KMS-11 (cell line): Measurements from ENCODE around the gene PDE10A.

ENCODE experiments used
- H2AFZ ChIP-seq: fragments of 200-600 bp; sonication (generic); 2 replicates; pipeline ENCODE4 v1.6.1; 2016; ENCODE audit warnings: antibody characterized with exemption, mixed run types, low read depth
- H3K27ac ChIP-seq: fragments of 200-600 bp; sonication (generic); 2 replicates; pipeline ENCODE4 v1.6.1; 2016; ENCODE audit warnings: mild to moderate bottlenecking, mixed run types
- H3K27me3 ChIP-seq: fragments of 200-600 bp; sonication (generic); 2 replicates; pipeline ENCODE4 v1.6.1; 2017; ENCODE audit warnings: mild to moderate bottlenecking, low read depth, mixed run types, moderate library complexity; ENCODE audit not compliant: insufficient read depth
- H3K36me3 ChIP-seq: fragments of 200-600 bp; sonication (generic); 2 replicates; pipeline ENCODE4 v1.6.1; 2017; ENCODE audit warnings: mild to moderate bottlenecking, mixed run types; ENCODE audit not compliant: insufficient read depth
- H3K4me1 ChIP-seq: fragments of 200-600 bp; sonication (generic); 2 replicates; pipeline ENCODE4 v1.6.1; 2016; ENCODE audit warnings: mild to moderate bottlenecking, low read depth, mixed run types; ENCODE audit not compliant: poor library complexity, severe bottlenecking
- H3K4me2 ChIP-seq: fragments of 200-600 bp; sonication (generic); 2 replicates; pipeline ENCODE4 v1.7.0; 2016; ENCODE audit warnings: mild to moderate bottlenecking, mixed run types
- H3K4me3 ChIP-seq: fragments of 200-600 bp; sonication (generic); IDR thresholded peaks from 2 replicates; pipeline ENCODE4 v1.6.1; 2017; ENCODE audit warnings: low read depth, low read length, mixed read lengths; ENCODE audit not compliant: insufficient read depth
- H3K79me2 ChIP-seq: fragments of 200-600 bp; sonication (generic); 2 replicates; pipeline ENCODE4 v1.6.1; 2016; ENCODE audit warnings: low read depth, mixed run types; ENCODE audit not compliant: insufficient read depth
- H3K9ac ChIP-seq: fragments of 200-600 bp; sonication (generic); 2 replicates; pipeline ENCODE4 v1.6.1; 2016; ENCODE audit warnings: mild to moderate bottlenecking, mixed run types
- H4K20me1 ChIP-seq: fragments of 200-600 bp; sonication (generic); 2 replicates; pipeline ENCODE4 v1.6.1; 2016; ENCODE audit warnings: mild to moderate bottlenecking, mixed run types; ENCODE audit not compliant: insufficient read depth
- TF ChIP-seq, protein P1 (sequence below): fragments of 200-600 bp; sonication (generic); conservative IDR thresholded peaks from 2 replicates; pipeline ENCODE4 v1.6.1; 2017; ENCODE audit warnings: low read depth, mild to moderate bottlenecking, antibody characterized with exemption, low read length, moderate library complexity, mixed read lengths

PDE10A gene

DNA sequence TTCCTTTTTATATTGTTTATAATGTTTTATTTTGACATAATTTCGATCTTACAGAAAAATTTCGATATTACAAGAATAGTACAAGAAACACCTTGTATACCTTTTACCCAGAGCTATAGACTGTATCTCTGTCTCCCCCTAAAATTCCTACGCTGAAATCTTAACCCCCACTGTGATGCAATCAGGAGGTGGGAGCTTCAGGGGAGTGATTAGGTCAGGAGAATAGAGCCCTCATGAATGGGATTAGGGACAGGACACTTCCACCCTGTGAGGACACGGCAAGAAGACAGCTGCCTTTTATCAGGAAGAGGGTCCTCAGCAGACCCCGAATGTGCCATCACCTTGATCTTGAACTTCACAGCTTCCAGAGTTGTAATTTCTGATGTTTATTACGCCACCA lies 204.9 kb downstream of the PDE10A start:
- TF ChIP-seq, protein P1, sequence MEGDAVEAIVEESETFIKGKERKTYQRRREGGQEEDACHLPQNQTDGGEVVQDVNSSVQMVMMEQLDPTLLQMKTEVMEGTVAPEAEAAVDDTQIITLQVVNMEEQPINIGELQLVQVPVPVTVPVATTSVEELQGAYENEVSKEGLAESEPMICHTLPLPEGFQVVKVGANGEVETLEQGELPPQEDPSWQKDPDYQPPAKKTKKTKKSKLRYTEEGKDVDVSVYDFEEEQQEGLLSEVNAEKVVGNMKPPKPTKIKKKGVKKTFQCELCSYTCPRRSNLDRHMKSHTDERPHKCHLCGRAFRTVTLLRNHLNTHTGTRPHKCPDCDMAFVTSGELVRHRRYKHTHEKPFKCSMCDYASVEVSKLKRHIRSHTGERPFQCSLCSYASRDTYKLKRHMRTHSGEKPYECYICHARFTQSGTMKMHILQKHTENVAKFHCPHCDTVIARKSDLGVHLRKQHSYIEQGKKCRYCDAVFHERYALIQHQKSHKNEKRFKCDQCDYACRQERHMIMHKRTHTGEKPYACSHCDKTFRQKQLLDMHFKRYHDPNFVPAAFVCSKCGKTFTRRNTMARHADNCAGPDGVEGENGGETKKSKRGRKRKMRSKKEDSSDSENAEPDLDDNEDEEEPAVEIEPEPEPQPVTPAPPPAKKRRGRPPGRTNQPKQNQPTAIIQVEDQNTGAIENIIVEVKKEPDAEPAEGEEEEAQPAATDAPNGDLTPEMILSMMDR, result no peak
- Histone ChIP-seq H3K4me3 (no peak overlapping the region), H4K20me1 (no peaks in the 10 kb centered on the region), H3K9ac (no peak overlapping the region), H3K4me2 (no peak overlapping the region), H2AFZ (no peak overlapping the region), H3K27me3 (no peaks in the 10 kb centered on the region), H3K27ac (no peak overlapping the region), H3K79me2 (no peaks in the 10 kb centered on the region), H3K4me1 (no peaks in the 10 kb centered on the region), H3K36me3 (no peaks in the 10 kb centered on the region)

DNA sequence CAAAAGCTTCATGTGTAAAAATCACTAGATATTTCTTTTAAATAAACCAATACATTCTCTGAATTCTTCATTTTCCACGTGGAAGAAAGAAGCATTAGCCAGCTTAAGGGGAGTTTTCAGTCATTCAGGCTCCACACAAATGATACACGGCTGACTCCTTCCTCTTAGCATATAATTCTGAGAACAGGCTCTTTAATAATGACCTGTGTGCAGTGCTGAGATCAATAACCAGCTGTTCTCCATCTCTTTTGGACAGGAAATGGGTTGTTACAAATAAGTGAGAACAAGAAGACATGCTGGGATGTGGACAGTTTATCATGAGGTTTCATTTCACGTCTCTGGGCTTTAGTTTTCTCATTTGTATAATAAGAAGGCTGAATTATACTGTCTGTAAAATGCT lies 206.8 kb downstream of the PDE10A start:
- no peaks in the 10 kb centered on the region for H3K27me3 ChIP-seq
- H4K20me1 ChIP-seq, result no peaks in the 10 kb centered on the region
- H3K36me3 ChIP-seq, result no peaks in the 10 kb centered on the region
- no peak overlapping the region for H3K9ac ChIP-seq
- H2AFZ ChIP-seq, result no peak overlapping the region
- H3K4me3 ChIP-seq, result no peak overlapping the region
- no peaks in the 10 kb centered on the region for H3K79me2 ChIP-seq
- H3K27ac ChIP-seq, result no peak overlapping the region
- TF ChIP-seq, protein P1, result no peak
- H3K4me1 ChIP-seq, result no peaks in the 10 kb centered on the region
- H3K4me2 ChIP-seq, result no peak overlapping the region

DNA sequence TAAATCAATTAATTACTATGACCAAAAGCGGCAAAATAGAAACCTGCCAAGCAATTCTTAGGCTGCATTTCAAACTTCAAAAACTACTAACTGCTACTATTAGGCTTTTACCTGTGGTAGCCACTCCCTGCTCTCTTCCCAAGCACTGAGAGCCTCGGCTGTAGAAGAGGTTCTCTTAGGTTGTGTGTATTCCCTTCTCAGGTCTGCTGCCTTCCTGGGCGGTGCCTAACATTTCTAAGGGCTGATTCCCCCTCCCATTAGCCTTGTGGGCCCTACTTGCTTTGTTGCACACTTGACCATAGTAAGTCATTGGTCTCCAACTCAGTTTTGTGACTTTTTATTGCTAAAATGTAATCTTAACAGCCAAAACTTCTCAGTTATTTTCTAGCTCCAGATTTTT lies 207.6 kb downstream of the PDE10A start:
- no peak overlapping the region for H3K27ac ChIP-seq
- no peak overlapping the region for H3K4me3 ChIP-seq
- no peaks in the 10 kb centered on the region for H3K79me2 ChIP-seq
- H3K36me3 ChIP-seq, result no peaks in the 10 kb centered on the region
- no peak overlapping the region for H2AFZ ChIP-seq
- TF ChIP-seq, protein P1, result no peak
- no peaks in the 10 kb centered on the region for H3K27me3 ChIP-seq
- H4K20me1 ChIP-seq, result no peaks in the 10 kb centered on the region
- H3K9ac ChIP-seq, result no peak overlapping the region
- H3K4me2 ChIP-seq, result no peak overlapping the region
- no peaks in the 10 kb centered on the region for H3K4me1 ChIP-seq

DNA sequence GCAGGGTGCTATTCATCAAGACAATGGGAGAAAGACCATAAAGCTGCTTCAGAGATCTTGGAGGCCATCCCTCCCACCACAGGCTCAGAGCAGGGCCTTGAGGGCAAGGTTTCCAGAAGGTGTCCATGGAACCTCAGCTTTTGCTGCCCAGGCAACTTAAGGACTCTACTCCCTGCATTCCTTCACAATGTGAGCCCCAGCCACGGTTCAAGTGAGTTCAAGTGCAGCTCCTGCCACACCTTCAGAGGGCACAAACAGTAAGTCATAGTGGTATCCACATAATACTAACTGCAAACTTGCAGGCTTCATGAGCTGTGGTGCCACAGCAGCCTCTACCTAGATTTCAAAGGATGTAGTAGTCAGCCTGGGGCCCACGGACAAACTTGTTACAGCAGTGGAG lies 209.6 kb downstream of the PDE10A start:
- no peak overlapping the region for H3K27ac ChIP-seq
- no peaks in the 10 kb centered on the region for H3K27me3 ChIP-seq
- no peaks in the 10 kb centered on the region for H3K79me2 ChIP-seq
- no peaks in the 10 kb centered on the region for H4K20me1 ChIP-seq
- TF ChIP-seq, protein P1, result no peak
- H3K9ac ChIP-seq, result no peak overlapping the region
- no peaks in the 10 kb centered on the region for H3K36me3 ChIP-seq
- H2AFZ ChIP-seq, result no peak overlapping the region
- no peak overlapping the region for H3K4me2 ChIP-seq
- H3K4me1 ChIP-seq, result no peaks in the 10 kb centered on the region
- no peak overlapping the region for H3K4me3 ChIP-seq

DNA sequence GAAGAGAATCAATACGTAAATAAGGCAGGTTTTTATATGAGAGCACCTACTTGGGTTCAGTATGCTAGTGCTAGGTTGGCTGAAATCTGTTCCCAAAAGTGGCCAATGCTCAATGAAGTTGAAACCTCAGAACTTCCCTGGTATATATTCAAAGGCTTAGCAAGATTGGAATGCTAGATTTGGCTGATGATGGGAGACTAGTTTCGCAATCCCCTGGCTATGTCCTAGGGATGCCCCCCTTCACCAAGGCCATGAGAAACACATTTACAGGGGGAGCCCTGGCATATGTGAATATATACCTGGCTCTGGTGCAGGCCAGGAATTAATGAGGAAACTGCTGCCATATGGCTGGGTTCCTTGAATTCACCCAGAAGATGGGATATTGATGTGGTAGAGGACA lies 211.2 kb downstream of the PDE10A start:
- no peak overlapping the region for H3K9ac ChIP-seq
- no peaks in the 10 kb centered on the region for H3K4me1 ChIP-seq
- no peaks in the 10 kb centered on the region for H3K79me2 ChIP-seq
- no peak overlapping the region for H2AFZ ChIP-seq
- H3K4me2 ChIP-seq, result no peak overlapping the region
- TF ChIP-seq, protein P1, result no peak
- no peak overlapping the region for H3K27ac ChIP-seq
- H4K20me1 ChIP-seq, result no peaks in the 10 kb centered on the region
- no peaks in the 10 kb centered on the region for H3K36me3 ChIP-seq
- no peak overlapping the region for H3K4me3 ChIP-seq
- no peaks in the 10 kb centered on the region for H3K27me3 ChIP-seq
